BE2C (cell line): Measurements from ENCODE around the gene ZNF107.
"Not testable (repeated sequence)": the region's sequence is repeated elsewhere in the genome, so short reads cannot be mapped to it uniquely, and the experiment has no call there.

Experiments
- DNase-seq: peaks from one replicate; pipeline ENCODE4 v3.0.0-alpha.2; 2020
- H3K27me3 ChIP-seq: fragments of 250-450 bp; sonication (Bioruptor Pico); 2 replicates; pipeline ENCODE4 v1.5.1; 2020; ENCODE audit warnings: mild to moderate bottlenecking
- H3K36me3 ChIP-seq: fragments of 250-450 bp; sonication (Bioruptor Pico); 2 replicates; pipeline ENCODE4 v1.5.1; 2020; ENCODE audit warnings: mild to moderate bottlenecking
- H3K4me1 ChIP-seq: fragments of 250-450 bp; sonication (Bioruptor Pico); 2 replicates; pipeline ENCODE4 v1.5.1; 2020
- H3K4me3 ChIP-seq: 2 replicates; pipeline ENCODE4 v1.5.1; 2011; ENCODE audit warnings: low read depth, low read length
- H3K9me3 ChIP-seq: fragments of 250-450 bp; sonication (Bioruptor Pico); 2 replicates; pipeline ENCODE4 v1.5.1; 2020
- CTCF ChIP-seq: IDR thresholded peaks from 2 replicates; pipeline ENCODE4 v1.5.1; 2012; ENCODE audit warnings: mild to moderate bottlenecking, low read depth, low read length

ZNF107 gene

GRCh38 chr7:64733550-64734240, 67.8 kb downstream of the ZNF107 start:
- DNase-seq: no peak
- Histone ChIP-seq H3K4me1 (no peaks in the 10 kb centered on the region), H3K4me3 (no peak overlapping the region), H3K36me3 (no peaks in the 10 kb centered on the region), H3K27me3 (no peaks in the 10 kb centered on the region), H3K9me3 (no peaks in the 10 kb centered on the region)
- no peak for TF ChIP-seq CTCF

- H3K4me1 ChIP-seq: no peaks in the 10 kb centered on the region
- TF ChIP-seq CTCF: no peak
- H3K27me3 ChIP-seq: no peaks in the 10 kb centered on the region
- no peaks in the 10 kb centered on the region for H3K9me3 ChIP-seq
- no peak for DNase-seq
- H3K36me3 ChIP-seq: no peaks in the 10 kb centered on the region
- H3K4me3 ChIP-seq: no peak overlapping the region
These were observed 70.6 kb downstream of the ZNF107 start for GRCh38 chr7:64736575-64736974.

- not testable (repeated sequence) for H3K9me3 ChIP-seq
These were observed 72.5 kb downstream of the ZNF107 start for GRCh38 chr7:64738403-64738802.

GRCh38 chr7:64738953-64739352, 73.0 kb downstream of the ZNF107 start:
- H3K4me1 ChIP-seq, DNase-seq, H3K36me3 ChIP-seq, H3K4me3 ChIP-seq, H3K27me3 ChIP-seq, H3K9me3 ChIP-seq: not testable (repeated sequence)

More at GRCh38 chr7:64738403-64738802, 72.5 kb downstream of the ZNF107 start:
- H3K4me3 ChIP-seq, DNase-seq, H3K27me3 ChIP-seq, H3K36me3 ChIP-seq, H3K4me1 ChIP-seq: not testable (repeated sequence)

GRCh38 chr7:64744680-64745079, 78.7 kb downstream of the ZNF107 start:
- Histone ChIP-seq H3K9me3 (no peaks in the 10 kb centered on the region), H3K4me1 (no peaks in the 10 kb centered on the region)

GRCh38 chr7:64747802-64748201, 81.9 kb downstream of the ZNF107 start:
- no peaks in the 10 kb centered on the region for H3K27me3 ChIP-seq
- no peaks in the 10 kb centered on the region for H3K9me3 ChIP-seq
- H3K4me1 ChIP-seq: no peaks in the 10 kb centered on the region
- TF ChIP-seq CTCF: no peak
- DNase-seq: no peak
- no peaks in the 10 kb centered on the region for H3K36me3 ChIP-seq
- H3K4me3 ChIP-seq: no peak overlapping the region

More at GRCh38 chr7:64744680-64745079, 78.7 kb downstream of the ZNF107 start:
- H3K4me3 ChIP-seq: no peak overlapping the region
- no peaks in the 10 kb centered on the region for H3K27me3 ChIP-seq
- no peak for DNase-seq
- no peaks in the 10 kb centered on the region for H3K36me3 ChIP-seq
- no peak for TF ChIP-seq CTCF

GRCh38 chr7:64753032-64753431, 87.1 kb downstream of the ZNF107 start:
- no peak for TF ChIP-seq CTCF
- H3K4me3 ChIP-seq: no peak overlapping the region
- no peaks in the 10 kb centered on the region for H3K36me3 ChIP-seq
- DNase-seq: no peak
- H3K9me3 ChIP-seq: no peaks in the 10 kb centered on the region
- no peaks in the 10 kb centered on the region for H3K27me3 ChIP-seq
- no peaks in the 10 kb centered on the region for H3K4me1 ChIP-seq
